Peyer's patch (tissue), 4 donors: ENCODE measurements around the gene EIF3L.

Experiments
- POLR2A ChIP-seq, 2 donors: fragments of 450-650 bp; IDR thresholded peaks; one replicate each; pipeline ENCODE4 v1.5.1; 2017; ENCODE audit warnings: antibody characterized with exemption in 2 of 2, mild to moderate bottlenecking in 2 of 2, moderate library complexity in 2 of 2
- TF ChIP-seq, protein P1 (sequence below), 6 experiments: fragments of 450-650 bp in 4 of 6; fragments of 200-600 bp in 2 of 6; sonication (generic) in 1 of 6; IDR thresholded peaks; one replicate each; pipeline ENCODE4 v1.5.1; 2017 to 2019; ENCODE audit warnings: antibody characterized with exemption in 6 of 6, mild to moderate bottlenecking in 3 of 6, moderate library complexity in 1 of 6

GRCh38 chr22:37854946-37855345 is 5.7 kb downstream of the EIF3L start:
- TF ChIP-seq, protein P1, sequence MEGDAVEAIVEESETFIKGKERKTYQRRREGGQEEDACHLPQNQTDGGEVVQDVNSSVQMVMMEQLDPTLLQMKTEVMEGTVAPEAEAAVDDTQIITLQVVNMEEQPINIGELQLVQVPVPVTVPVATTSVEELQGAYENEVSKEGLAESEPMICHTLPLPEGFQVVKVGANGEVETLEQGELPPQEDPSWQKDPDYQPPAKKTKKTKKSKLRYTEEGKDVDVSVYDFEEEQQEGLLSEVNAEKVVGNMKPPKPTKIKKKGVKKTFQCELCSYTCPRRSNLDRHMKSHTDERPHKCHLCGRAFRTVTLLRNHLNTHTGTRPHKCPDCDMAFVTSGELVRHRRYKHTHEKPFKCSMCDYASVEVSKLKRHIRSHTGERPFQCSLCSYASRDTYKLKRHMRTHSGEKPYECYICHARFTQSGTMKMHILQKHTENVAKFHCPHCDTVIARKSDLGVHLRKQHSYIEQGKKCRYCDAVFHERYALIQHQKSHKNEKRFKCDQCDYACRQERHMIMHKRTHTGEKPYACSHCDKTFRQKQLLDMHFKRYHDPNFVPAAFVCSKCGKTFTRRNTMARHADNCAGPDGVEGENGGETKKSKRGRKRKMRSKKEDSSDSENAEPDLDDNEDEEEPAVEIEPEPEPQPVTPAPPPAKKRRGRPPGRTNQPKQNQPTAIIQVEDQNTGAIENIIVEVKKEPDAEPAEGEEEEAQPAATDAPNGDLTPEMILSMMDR (IDR thresholded peaks at IDR 0.05) = no peak
- no peak for TF ChIP-seq POLR2A (IDR thresholded peaks at IDR 0.05)
